Colonic mucosa (tissue), 4 donors: ENCODE measurements around the gene RFX1. TPM values are rescaled to one million over a fixed set of nuclear protein-coding genes. Genes with fewer than 3 reads are reported as not detected.

Source experiments
- DNase-seq: peaks from one replicate; pipeline ENCODE4 v3.0.0-alpha.2; 2020
- H3K27ac ChIP-seq: fragments of 200-600 bp; one replicate; pipeline ENCODE4 v1.8.0; 2021
- H3K27me3 ChIP-seq: fragments of 200-600 bp; one replicate; pipeline ENCODE4 v1.8.0; 2021
- H3K36me3 ChIP-seq: fragments of 200-600 bp; one replicate; pipeline ENCODE4 v1.8.0; 2021
- H3K4me1 ChIP-seq: fragments of 200-600 bp; one replicate; pipeline ENCODE4 v1.8.0; 2021; ENCODE audit warnings: mild to moderate bottlenecking
- H3K4me3 ChIP-seq: fragments of 200-600 bp; one replicate; pipeline ENCODE4 v1.8.0; 2021
- H3K9ac ChIP-seq, 2 donors: one replicate each; pipeline ENCODE4 v1.7.0; 2013; ENCODE audit warnings: control low read depth in 2 of 2, low read depth in 2 of 2, low read length in 2 of 2
- H3K9me3 ChIP-seq: fragments of 200-600 bp; one replicate; pipeline ENCODE4 v1.8.0; 2021
- CTCF ChIP-seq: fragments of 200-600 bp; IDR thresholded peaks from one replicate; pipeline ENCODE4 v1.8.0; 2022; ENCODE audit warnings: antibody characterized with exemption, mild to moderate bottlenecking
- intact Hi-C: fragments of 100-400 bp; cut with DNase I; formaldehyde crosslinking; loops from one replicate; pipeline ENCODE4 v1.14.1; 2022
- total RNA-seq, 2 donors: library from RNA; stranded (reverse); fragmentation: NEBNext Ultra II Directional in 1 of 2; extraction: Animal tissue kit (Norgen Biotek cat#: 25700) in 1 of 2; gene quantifications; one replicate each; pipeline ENCODE4 v1.2.1, GENCODE V29; 2021
- donor health status: healthy.
- donor health status: DM: no; HTN: no; CAD: no.
- donor health status: DM: no; HTN: no; CAD: no.

Gene RFX1
- total RNA-seq, 2 donors from 2014 or later = 13.1 to 20.9 TPM

GRCh38 chr19:13951043-13951442 lies 55.1 kb downstream of the RFX1 start:
- no peak for TF ChIP-seq CTCF
- Histone ChIP-seq H3K4me3 (no peak overlapping the region), H3K36me3 (peaks cover 9% of the 10 kb centered on the region), H3K4me1 (peaks cover 9% of the 10 kb centered on the region), H3K27me3 (no peaks in the 10 kb centered on the region), H3K9ac (no peak overlapping the region), H3K27ac (no peak overlapping the region), H3K9me3 (no peaks in the 10 kb centered on the region)
- intact Hi-C loops = no loop called here
- DNase-seq = no peak

GRCh38 chr19:13946414-13946813 lies 59.7 kb downstream of the RFX1 start:
- H3K9me3 ChIP-seq = no peaks in the 10 kb centered on the region
- no peak overlapping the region for H3K27ac ChIP-seq
- no peaks in the 10 kb centered on the region for H3K27me3 ChIP-seq
- H3K9ac ChIP-seq = no peak overlapping the region
- H3K36me3 ChIP-seq = no peaks in the 10 kb centered on the region
- TF ChIP-seq CTCF = no peak
- intact Hi-C loops = no loop called here
- no peak for DNase-seq
- no peaks in the 10 kb centered on the region for H3K4me1 ChIP-seq
- H3K4me3 ChIP-seq = no peak overlapping the region

GRCh38 chr19:13942023-13942684 lies 64.0 kb downstream of the RFX1 start:
- no peaks in the 10 kb centered on the region for H3K9me3 ChIP-seq
- H3K27me3 ChIP-seq = no peaks in the 10 kb centered on the region
- no peak overlapping the region for H3K27ac ChIP-seq
- no peak for TF ChIP-seq CTCF
- intact Hi-C loops = no loop called here
- H3K36me3 ChIP-seq = no peaks in the 10 kb centered on the region
- no peaks in the 10 kb centered on the region for H3K4me1 ChIP-seq
- H3K4me3 ChIP-seq = no peak overlapping the region
- no peak for DNase-seq
- no peak overlapping the region for H3K9ac ChIP-seq

- no peak for TF ChIP-seq CTCF
- Histone ChIP-seq H3K27ac (no peak within 1 kb of the TSS), H3K4me3 (no peak within 1 kb of the TSS), H3K27me3 (no peaks in the 10 kb centered on the region), H3K4me1 (no peaks in the 10 kb centered on the region), H3K9me3 (no peaks in the 10 kb centered on the region), H3K36me3 (no peaks in the 10 kb centered on the region), H3K9ac (peak within 1 kb of the TSS in 1 of 2 donors; percentile 35)
- no peak for DNase-seq
- intact Hi-C loops = no loop called here
Observed at GRCh38 chr19:13938301-13939064, 67.6 kb downstream of the RFX1 start, which contains the start of gene PODNL1. Gene PODNL1 (minus strand): TSS chr19:13938417. CDS start chr19:13938181, 236 bp downstream.

- Histone ChIP-seq H3K36me3 (no peaks in the 10 kb centered on the region), H3K4me1 (no peaks in the 10 kb centered on the region), H3K9me3 (no peaks in the 10 kb centered on the region), H3K27ac (no peak overlapping the region), H3K4me3 (no peak overlapping the region), H3K9ac (peak overlapping the region in 1 of 2 donors; percentile 35), H3K27me3 (no peaks in the 10 kb centered on the region)
- no peak for DNase-seq
- intact Hi-C loops = no loop called here
- TF ChIP-seq CTCF = no peak
Observed at GRCh38 chr19:13937479-13938300, 68.4 kb downstream of the RFX1 start.
